ENCODE data around the gene METTL4. TPM values are rescaled to one million over a fixed set of nuclear protein-coding genes. Genes with fewer than 3 reads are reported as not detected.

Gene METTL4
- total RNA-seq, 2 experiments from 2014 or later = 20.4 to 22.2 TPM

Other genes starting within 250 kb of the METTL4 start
- gene NDC80, start 52 bp upstream of the METTL4 start, total RNA-seq = 10 to 100 TPM; 81.6 to 89.7 TPM
- gene SMCHD1, start 84.2 kb upstream of the METTL4 start, total RNA-seq = 10 to 100 TPM; 85.1 to 97.2 TPM